ENCODE data around the gene SCRN2.
A peak's percentile ranks its signal among the peaks of the same experiment; 100 is the strongest.

The SCRN2 gene

GRCh38 chr17:47871048-47871447, 30.0 kb upstream of the SCRN2 start:
- DNase-seq, result no peak

DNA sequence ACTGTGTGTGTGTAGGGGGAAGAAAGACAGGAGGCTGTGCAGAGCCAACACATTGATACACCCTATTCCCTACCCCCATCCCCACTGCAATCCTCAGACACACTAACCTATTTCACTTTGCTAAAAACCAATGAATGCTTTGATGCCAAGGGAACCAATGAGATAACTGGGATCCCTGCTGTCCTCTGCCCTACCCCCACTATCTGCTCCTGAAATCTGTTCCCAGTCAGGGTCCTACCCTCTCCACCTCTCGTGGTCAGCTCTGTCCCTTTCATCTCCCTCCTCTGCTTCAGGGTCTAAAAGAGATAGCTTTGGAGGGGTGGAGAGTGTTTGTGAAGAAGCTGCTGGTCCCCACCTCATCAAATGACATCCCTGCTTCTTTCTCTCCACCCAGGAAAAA, 29.0 kb upstream of the SCRN2 start:
- no peak for DNase-seq

GRCh38 chr17:47869114-47869513, 28.0 kb upstream of the SCRN2 start:
- DNase-seq, result no peak

GRCh38 chr17:47867813-47868533, 26.9 kb upstream of the SCRN2 start:
- DNase-seq, result no peak

GRCh38 chr17:47866941-47867340, 25.9 kb upstream of the SCRN2 start:
- no peak for DNase-seq

GRCh38 chr17:47864791-47865216, 23.7 kb upstream of the SCRN2 start:
- DNase-seq, result no peak

GRCh38 chr17:47862621-47863440, 21.8 kb upstream of the SCRN2 start:
- no peak for DNase-seq

DNA sequence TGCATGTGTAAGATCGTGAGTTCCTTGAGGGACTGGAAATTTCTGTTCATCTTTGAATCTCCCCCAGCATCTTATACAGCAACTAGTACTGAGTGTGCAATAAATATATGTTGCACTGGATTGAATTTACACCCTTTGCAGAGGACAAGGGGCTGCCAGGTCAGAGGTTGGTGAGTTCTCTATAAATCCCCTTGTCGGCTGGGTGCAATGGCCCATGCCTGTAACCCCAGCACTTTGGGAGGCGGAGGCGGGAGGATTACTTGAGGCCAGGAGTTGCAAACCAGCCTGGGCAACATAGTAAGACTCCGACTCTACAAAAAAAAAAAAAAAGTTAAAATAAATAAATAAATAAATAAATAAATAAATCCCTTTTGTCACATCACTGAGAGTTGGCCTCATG, 19.3 kb upstream of the SCRN2 start:
- DNase-seq, result no peak

GRCh38 chr17:47857551-47858455, 16.7 kb upstream of the SCRN2 start:
- no peak for DNase-seq

- no peak for DNase-seq
Observed at GRCh38 chr17:47856830-47857229, 15.8 kb upstream of the SCRN2 start.

- DNase-seq, result no peak
Observed at GRCh38 chr17:47855737-47856136, 14.7 kb upstream of the SCRN2 start.

GRCh38 chr17:47853616-47854015, 12.5 kb upstream of the SCRN2 start:
- no peak for DNase-seq

GRCh38 chr17:47852113-47852949, 11.3 kb upstream of the SCRN2 start:
- no peak for DNase-seq

GRCh38 chr17:47851764-47852112, 10.7 kb upstream of the SCRN2 start:
- DNase-seq, result no peak

DNA sequence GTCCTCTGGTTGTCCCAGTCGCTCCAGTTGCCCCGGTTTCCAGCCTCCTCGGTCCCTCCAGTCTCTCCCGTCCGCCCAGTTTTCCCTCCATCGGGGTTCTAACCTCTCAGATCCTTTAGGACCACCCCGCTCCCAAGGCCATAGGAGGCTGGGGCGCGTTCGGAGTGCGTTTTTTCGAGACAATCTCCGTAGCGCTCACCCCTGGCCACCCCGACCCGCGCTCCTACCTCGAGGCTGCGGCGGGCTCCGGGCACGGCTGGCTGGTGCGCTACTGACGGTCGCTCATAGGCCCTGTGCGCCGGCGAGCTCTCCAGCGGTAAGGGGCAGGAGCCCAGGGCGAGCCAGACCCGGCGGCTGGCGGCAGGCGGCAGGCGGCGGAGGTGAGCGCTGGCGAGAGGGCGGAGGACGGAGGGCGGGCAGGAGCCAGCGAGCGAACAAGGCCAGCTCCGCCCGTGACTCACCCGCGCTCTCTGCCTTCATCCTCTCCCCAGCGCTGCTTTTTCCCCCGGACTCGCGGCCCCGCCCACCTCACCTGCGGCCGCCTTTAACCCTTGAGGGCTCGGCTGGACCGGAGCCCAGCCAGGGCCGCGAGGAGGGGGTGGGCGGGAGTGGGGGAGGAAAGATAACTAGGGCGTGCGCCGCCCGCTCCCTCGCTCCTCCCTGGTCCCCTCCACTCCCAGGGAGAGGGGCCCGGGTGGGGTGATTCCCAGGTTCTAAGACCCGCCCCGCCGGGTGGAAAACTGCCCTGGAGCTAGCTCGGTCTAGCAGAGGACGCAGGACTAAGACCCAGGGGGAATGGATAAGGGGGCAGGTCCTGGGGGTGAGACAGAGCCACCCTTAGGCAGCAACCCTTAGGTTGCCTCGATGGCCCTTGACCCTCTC, 9.9 kb upstream of the SCRN2 start, which contains the start of gene SP6:
Gene SP6 (minus strand): TSS at position 472 of the 882 bp plus-strand sequence. CDS start 2,734 bp downstream, outside the sequence.
- peak; percentile 51 for DNase-seq

GRCh38 chr17:47850373-47850691, 9.3 kb upstream of the SCRN2 start:
- DNase-seq, result no peak

- no peak for DNase-seq
Observed at GRCh38 chr17:47848198-47848513, 7.1 kb upstream of the SCRN2 start.

DNA sequence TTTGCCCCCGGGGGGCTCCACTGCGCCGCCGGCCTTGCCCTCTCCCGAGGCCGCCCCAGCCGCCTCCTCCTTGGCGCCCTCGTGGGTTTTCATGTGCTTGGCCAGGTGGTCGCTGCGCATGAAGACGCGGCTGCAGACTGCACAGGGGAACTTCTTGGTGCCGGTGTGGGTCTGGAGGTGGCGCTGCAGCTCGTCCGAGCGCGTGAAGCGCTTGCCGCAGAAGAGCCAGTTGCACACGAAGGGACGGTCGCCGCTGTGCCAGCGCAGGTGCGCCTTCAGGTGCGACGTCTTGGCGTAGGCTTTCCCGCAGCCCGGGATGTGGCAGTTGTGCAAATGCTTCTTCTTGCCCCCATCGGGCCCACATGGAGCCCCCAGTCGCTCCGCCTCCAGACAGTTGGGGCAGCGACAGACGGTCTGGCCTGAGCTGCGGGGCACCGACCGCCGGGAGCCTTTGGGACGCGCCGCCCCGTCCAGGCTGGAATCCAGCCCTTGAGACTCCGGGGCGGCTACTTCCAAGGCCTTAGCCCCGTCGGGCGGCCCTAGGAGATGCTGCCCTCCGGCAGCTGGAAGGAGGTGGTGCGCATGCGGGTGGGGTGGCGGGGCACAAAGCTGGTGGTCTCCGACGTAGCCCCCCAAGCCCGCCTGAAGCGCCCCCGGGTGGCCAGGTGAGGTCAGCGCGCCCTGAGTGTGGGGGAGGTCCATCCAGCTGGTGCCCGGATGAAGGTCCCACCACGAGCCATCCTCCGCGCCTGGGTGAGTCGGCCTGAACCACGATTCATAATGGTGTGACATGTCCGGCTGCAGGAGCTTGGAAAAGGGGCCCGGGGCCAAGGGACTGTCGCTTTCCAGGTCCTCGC, 6.5 kb upstream of the SCRN2 start:
- DNase-seq, result no peak

DNA sequence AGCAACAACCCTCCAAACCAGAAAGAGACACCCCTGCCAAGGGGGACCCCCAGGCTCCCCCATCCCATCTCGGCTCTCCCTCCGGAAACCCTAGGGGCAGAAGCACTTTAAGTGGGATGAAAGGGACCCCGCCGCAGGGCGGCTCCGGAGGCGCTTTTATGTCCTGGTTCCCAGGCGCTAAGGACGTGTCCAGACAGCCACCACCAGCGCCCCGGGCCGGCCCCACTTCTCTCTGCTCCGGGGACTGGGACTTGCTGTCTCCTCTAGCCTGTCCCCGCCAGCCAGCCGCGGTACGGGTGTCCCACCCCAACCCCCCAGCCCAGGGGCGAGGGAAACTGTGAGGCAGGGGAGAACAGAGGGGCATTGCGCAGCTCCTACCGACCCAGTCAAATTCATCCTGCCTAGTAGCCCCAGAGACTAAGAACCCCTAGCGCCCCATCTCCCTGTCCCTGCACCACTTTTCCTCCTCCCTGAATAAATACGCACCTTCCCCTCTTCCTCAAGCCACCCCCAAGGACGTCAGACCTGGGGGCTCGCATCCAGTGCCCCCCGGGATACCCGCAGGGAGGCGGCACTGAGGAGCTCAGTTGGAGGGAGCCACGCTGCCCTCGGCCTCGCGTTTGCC, 5.8 kb upstream of the SCRN2 start:
- no peak for DNase-seq

DNA sequence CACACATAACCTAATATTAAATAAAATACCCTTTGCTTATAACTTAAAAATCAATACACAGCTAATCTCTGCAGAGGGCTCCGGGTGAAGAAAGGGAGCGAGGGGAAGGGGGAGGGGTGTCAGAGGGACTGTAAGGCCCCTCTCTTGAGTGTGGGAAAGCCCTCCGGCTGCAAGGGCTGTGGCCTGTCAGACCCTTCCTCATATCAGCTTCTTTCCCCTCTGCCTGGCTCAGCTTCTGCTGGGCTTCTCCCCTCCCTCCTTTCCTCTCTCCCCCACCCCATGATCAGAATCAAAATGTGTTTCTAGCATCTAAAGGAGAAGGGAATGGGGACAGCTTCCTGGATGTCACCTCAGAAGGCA, 4.6 kb upstream of the SCRN2 start:
- DNase-seq, result no peak

All from T-helper 9 cell (primary cell).